K562 (cell line): ENCODE measurements around the gene HSD17B12. TPM values are rescaled to one million over a fixed set of nuclear protein-coding genes. Genes with fewer than 3 reads are reported as not detected.
"Not testable (repeated sequence)": the region's sequence is repeated elsewhere in the genome, so short reads cannot be mapped to it uniquely, and the experiment has no call there.

ENCODE experiments used
- ATAC-seq: fragments of 200-7000 bp; cut with Tn5 transposase; 3 replicates; pipeline ENCODE4 v1.9.1; 2020; ENCODE audit warnings: moderate library complexity
- BruUV-seq: library from RNA; stranded (reverse); fragments of 400-500 nt; replicated peaks from 2 replicates; lab custom pipeline; 2021; lab: Mats Ljungman, UMichigan
- CTCF ChIA-PET: fragments of 300-600 bp; formaldehyde crosslinking; extraction: SDS; loops from one replicate; lab custom pipeline; 2021; ENCODE audit warnings: low intra/inter-chr PET ratio; lab: Yijun Ruan, JAX
- POLR2A ChIA-PET: fragments of 300-600, 350-650 bp; sonication (Branson Sonifier 250); formaldehyde crosslinking; extraction: SDS; loops from one replicate; lab custom pipeline; 2021; ENCODE audit warnings: antibody characterized with exemption, inconsistent platforms; lab: Yijun Ruan, JAX
- DNase-seq, 4 experiments: peaks; one replicate each; pipeline versions ENCODE4 v3.0.0 to v3.0.0-alpha.2; 2011 to 2018; ENCODE audit warnings: low spot score in 3 of 4, mixed read lengths in 3 of 4; ENCODE audit errors: extremely low read depth in 1 of 4
- FAIRE-seq: peaks from 2 replicates; lab custom pipeline; 2011; peaks lifted over from hg19 to GRCh38; lab: Jason Lieb, UNC
- H2AFZ ChIP-seq: 2 replicates; pipeline ENCODE4 v1.6.0; 2011; ENCODE audit warnings: low read depth, low read length, control low read depth, inconsistent platforms
- H3K27ac ChIP-seq: fragments of 200-600 bp; 3 replicates; pipeline ENCODE4 v1.8.0; 2011; ENCODE audit warnings: low read depth, mild to moderate bottlenecking, control low read depth, inconsistent platforms, low read length, moderate library complexity, mixed read lengths; ENCODE audit errors: extremely low read depth
- H3K27me3 ChIP-seq, 2 experiments: fragments of 300-600 bp in 1 of 2; 2 replicates in 1 of 2; 3 replicates in 1 of 2; pipeline versions ENCODE4 v1.6.0 to v1.8.0; 2011; ENCODE audit warnings: inconsistent platforms in 2 of 2, low read length in 2 of 2, mild to moderate bottlenecking in 1 of 2, mixed read lengths in 1 of 2, moderate library complexity in 1 of 2; ENCODE audit not compliant: control insufficient read depth in 2 of 2, insufficient read depth in 2 of 2
- H3K36me3 ChIP-seq: fragments of 300-600 bp; 3 replicates; pipeline ENCODE4 v1.8.0; 2011; ENCODE audit warnings: mild to moderate bottlenecking, low read length, inconsistent platforms; ENCODE audit not compliant: control insufficient read depth, insufficient read depth
- H3K4me1 ChIP-seq, 2 experiments: fragments of 200-600 bp in 1 of 2; replicated peaks in 1 of 2; 2 replicates in 1 of 2; 3 replicates in 1 of 2; pipeline versions ENCODE4 v1.5.1 to v1.8.0; 2011; ENCODE audit warnings: inconsistent platforms in 2 of 2, low read length in 2 of 2, mild to moderate bottlenecking in 1 of 2, mixed read lengths in 1 of 2, moderate library complexity in 1 of 2; ENCODE audit not compliant: control insufficient read depth in 2 of 2, insufficient read depth in 2 of 2
- H3K4me2 ChIP-seq: 2 replicates; pipeline ENCODE4 v1.6.1; 2011; ENCODE audit warnings: low read length, control low read depth, inconsistent platforms, mixed read lengths; ENCODE audit not compliant: insufficient read depth
- H3K4me3 ChIP-seq: fragments of 200-600 bp; sonication (generic), shearing (Covaris generic); 2 replicates; pipeline ENCODE4 v1.5.1; 2016; ENCODE audit warnings: control low read depth, inconsistent platforms
- H3K79me2 ChIP-seq: fragments of 200-600 bp; 3 replicates; pipeline ENCODE4 v1.8.0; 2011; ENCODE audit warnings: low read length, inconsistent platforms; ENCODE audit not compliant: control insufficient read depth, insufficient read depth
- H3K9ac ChIP-seq, 2 experiments: 2 replicates each; pipeline versions ENCODE4 v1.6.0 to v1.6.1; 2011; ENCODE audit warnings: low read depth in 2 of 2, low read length in 2 of 2, control low read depth in 1 of 2, inconsistent platforms in 1 of 2, mild to moderate bottlenecking in 1 of 2, mixed read lengths in 1 of 2; ENCODE audit not compliant: insufficient read depth in 1 of 2
- H3K9me1 ChIP-seq: one replicate; pipeline ENCODE4 v1.6.0; 2011; ENCODE audit warnings: inconsistent platforms, mild to moderate bottlenecking, low read length, moderate library complexity; ENCODE audit not compliant: control insufficient read depth, insufficient read depth
- H3K9me3 ChIP-seq: replicated peaks from 2 replicates; pipeline ENCODE4 v1.5.1; 2011; ENCODE audit warnings: low read depth, low read length, inconsistent platforms; ENCODE audit not compliant: control insufficient read depth, insufficient read depth
- H4K20me1 ChIP-seq: replicated peaks from 2 replicates; pipeline ENCODE4 v1.6.1; 2011; ENCODE audit warnings: low read length, inconsistent platforms, mixed read lengths; ENCODE audit not compliant: control insufficient read depth, insufficient read depth
- ARID1B ChIP-seq: fragments of 450-650 bp; IDR thresholded peaks from 2 replicates; pipeline ENCODE4 v1.6.1; 2016; ENCODE audit warnings: antibody characterized with exemption, mild to moderate bottlenecking, inconsistent platforms
- BHLHE40 ChIP-seq: IDR thresholded peaks from 2 replicates; pipeline ENCODE4 v1.6.1; 2011; ENCODE audit warnings: low read length, improper control_type of control experiment
- CXXC5 ChIP-seq: fragments of 250-450 bp; sonication (Bioruptor Pico); IDR thresholded peaks from 2 replicates; pipeline ENCODE4 v1.8.0; 2022; ENCODE audit warnings: inconsistent platforms, mild to moderate bottlenecking, moderate library complexity
- DIDO1 ChIP-seq: fragments of 450-650 bp; IDR thresholded peaks from 2 replicates; pipeline ENCODE4 v1.6.1; 2016; ENCODE audit warnings: low read depth, missing biosample characterization, missing genetic modification characterization
- GABPA ChIP-seq: fragments of 200-800 bp; sonication (Bioruptor generic); conservative IDR thresholded peaks from 2 replicates; pipeline ENCODE4 v1.6.1; 2016; ENCODE audit warnings: low read depth, missing genetic modification characterization, missing compliant biosample characterization
- SRF ChIP-seq, 2 experiments: fragments of 250-450, 450-650 bp in 1 of 2; sonication (Bioruptor Pico) in 1 of 2; sonication (generic) in 1 of 2; formaldehyde crosslinking; IDR thresholded peaks; 2 replicates each; pipeline versions ENCODE4 v1.5.0 to v1.5.1; 2020 to 2022; ENCODE audit warnings: mild to moderate bottlenecking in 1 of 2, missing genetic modification reagents in 1 of 2
- ZFP36 ChIP-seq: fragments of 150-350 bp; IDR thresholded peaks from 2 replicates; pipeline ENCODE4 v1.6.1; 2018; ENCODE audit warnings: low read length, low read depth; ENCODE audit not compliant: partially characterized antibody
- ZNF175 ChIP-seq: fragments of 200-800 bp; sonication (Bioruptor generic); IDR thresholded peaks from 2 replicates; pipeline ENCODE4 v1.6.1; 2016; ENCODE audit warnings: low read depth, mild to moderate bottlenecking, missing genetic modification characterization, missing compliant biosample characterization
- WGBS: fragments of 100-300 bp; shearing (Covaris generic); methylation state at CpG from one replicate; pipeline ENCODE4 v1.1.6; 2016; ENCODE audit warnings: low coverage, mixed read lengths; ENCODE audit not compliant: insufficient coverage; ENCODE audit errors: missing lambda C conversion rate; 5-methylcytosine and 5-hydroxymethylcytosine counted together
- in situ Hi-C: fragments of 300-500 bp; cut with MboI; formaldehyde crosslinking; loops from 4 replicates; pipeline ENCODE4 v1.15.0; 2018; ENCODE audit warnings: inconsistent platforms, mixed read lengths
- intact Hi-C: fragments of 100-400 bp; cut with micrococcal nuclease; formaldehyde crosslinking; loops from 2 replicates; pipeline ENCODE4 v1.14.2; 2022
- polyA plus RNA-seq, 8 experiments: library from polyadenylated mRNA; depleted of rRNA in 4 of 8; stranded (reverse) in 5 of 8; unstranded in 3 of 8; fragments of >200 nt; fragmentation: Nextera tagmentation in 2 of 8; fragmentation: Illumina TruSeq in 1 of 8; extraction: Ambion mirVana in 2 of 8; extraction: Trizol in 1 of 8; gene quantifications; 2 replicates each; pipeline versions ENCODE4 v1.2.1 to v1.2.3, GENCODE V29; 2011 to 2014; ENCODE audit warnings: inconsistent platforms in 1 of 8, missing spikeins in 1 of 8
- total RNA-seq, 7 experiments: library from RNA; depleted of rRNA in 6 of 7; stranded (reverse); fragments of >200 nt in 6 of 7; fragmentation: Illumina TruSeq in 2 of 7; extraction: Trizol in 2 of 7; gene quantifications; 2 replicates each; pipeline versions ENCODE4 v1.2.1 to v1.2.3, GENCODE V29; 2011 to 2021; ENCODE audit warnings: low replicate concordance in 1 of 7
- TF ChIP-seq, protein P1 (sequence below): fragments of 450-650 bp; IDR thresholded peaks from 2 replicates; pipeline ENCODE4 v1.6.1; 2017; ENCODE audit warnings: antibody characterized with exemption, mild to moderate bottlenecking

HSD17B12 gene
- total and polyA plus RNA-seq, 9 of the 15 experiments (the other 6 are each of a cell fraction or from before 2014, with no cell fraction given): 9.1 to 34.5 (median 23.3) TPM

GRCh38 chr11:43663018-43663417 lies 17.5 kb upstream of the HSD17B12 start:
- BruUV-seq, FAIRE-seq, H3K36me3 ChIP-seq, in situ Hi-C loops, H3K9me3 ChIP-seq, H3K9ac ChIP-seq, H3K9me1 ChIP-seq, H3K79me2 ChIP-seq, H3K4me3 ChIP-seq, H3K27me3 ChIP-seq, H4K20me1 ChIP-seq, CTCF ChIA-PET, H3K27ac ChIP-seq, H3K4me1 ChIP-seq: not testable (repeated sequence)
- peak; percentile 87 for ATAC-seq
- POLR2A ChIA-PET: interaction anchor here (0.6 kb wide), 1 partner anchor 45 kb away, joined by 4 read pairs; no protein-coding TSS in a partner anchor
- intact Hi-C loops: loop anchor here (2.0 kb wide), 1 partner anchor 20 kb away; no protein-coding TSS in a partner anchor
- WGBS: 17% methylated on average over 9 of the region's 9 CpGs
- DNase-seq: peak in 1 of 4 experiments; percentile 49
- Histone ChIP-seq H3K4me2 (peak overlapping the region; percentile 4; the same call in 1 of the 2 replicates), H2AFZ (peak overlapping the region; percentile 82)
- TF ChIP-seq CXXC5: 0 out of 2 replicates have a peak, but pooled peaks have one; percentile 24
- TF ChIP-seq ZNF175 (CRISPR knock-in tag): peak; percentile 60; the same call in 1 of the 2 replicates
- TF ChIP-seq BHLHE40: peak; percentile 49; the same call in 1 of the 2 replicates
- TF ChIP-seq SRF (CRISPR knock-in tag; IDR thresholded peaks at IDR 0.05): peak in 1 of 2 experiments; percentile 56; a peak in 1 of 4 replicates
- 0 out of 2 replicates have a peak, but pooled peaks have one; percentile 54 for TF ChIP-seq DIDO1
- TF ChIP-seq GABPA (tag): peak; percentile 52; the same call in 1 of the 2 replicates
- TF ChIP-seq ZFP36: peak; percentile 11
- peak; percentile 25; the same call in 1 of the 2 replicates for TF ChIP-seq ARID1B
- TF ChIP-seq, protein P1, sequence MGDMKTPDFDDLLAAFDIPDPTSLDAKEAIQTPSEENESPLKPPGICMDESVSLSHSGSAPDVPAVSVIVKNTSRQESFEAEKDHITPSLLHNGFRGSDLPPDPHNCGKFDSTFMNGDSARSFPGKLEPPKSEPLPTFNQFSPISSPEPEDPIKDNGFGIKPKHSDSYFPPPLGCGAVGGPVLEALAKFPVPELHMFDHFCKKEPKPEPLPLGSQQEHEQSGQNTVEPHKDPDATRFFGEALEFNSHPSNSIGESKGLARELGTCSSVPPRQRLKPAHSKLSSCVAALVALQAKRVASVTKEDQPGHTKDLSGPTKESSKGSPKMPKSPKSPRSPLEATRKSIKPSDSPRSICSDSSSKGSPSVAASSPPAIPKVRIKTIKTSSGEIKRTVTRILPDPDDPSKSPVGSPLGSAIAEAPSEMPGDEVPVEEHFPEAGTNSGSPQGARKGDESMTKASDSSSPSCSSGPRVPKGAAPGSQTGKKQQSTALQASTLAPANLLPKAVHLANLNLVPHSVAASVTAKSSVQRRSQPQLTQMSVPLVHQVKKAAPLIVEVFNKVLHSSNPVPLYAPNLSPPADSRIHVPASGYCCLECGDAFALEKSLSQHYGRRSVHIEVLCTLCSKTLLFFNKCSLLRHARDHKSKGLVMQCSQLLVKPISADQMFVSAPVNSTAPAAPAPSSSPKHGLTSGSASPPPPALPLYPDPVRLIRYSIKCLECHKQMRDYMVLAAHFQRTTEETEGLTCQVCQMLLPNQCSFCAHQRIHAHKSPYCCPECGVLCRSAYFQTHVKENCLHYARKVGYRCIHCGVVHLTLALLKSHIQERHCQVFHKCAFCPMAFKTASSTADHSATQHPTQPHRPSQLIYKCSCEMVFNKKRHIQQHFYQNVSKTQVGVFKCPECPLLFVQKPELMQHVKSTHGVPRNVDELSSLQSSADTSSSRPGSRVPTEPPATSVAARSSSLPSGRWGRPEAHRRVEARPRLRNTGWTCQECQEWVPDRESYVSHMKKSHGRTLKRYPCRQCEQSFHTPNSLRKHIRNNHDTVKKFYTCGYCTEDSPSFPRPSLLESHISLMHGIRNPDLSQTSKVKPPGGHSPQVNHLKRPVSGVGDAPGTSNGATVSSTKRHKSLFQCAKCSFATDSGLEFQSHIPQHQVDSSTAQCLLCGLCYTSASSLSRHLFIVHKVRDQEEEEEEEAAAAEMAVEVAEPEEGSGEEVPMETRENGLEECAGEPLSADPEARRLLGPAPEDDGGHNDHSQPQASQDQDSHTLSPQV: 0 out of 2 replicates have a peak, but pooled peaks have one; percentile 41
